ENCODE data around the gene ITGA2B.
"Not testable (repeated sequence)": the region's sequence is repeated elsewhere in the genome, so short reads cannot be mapped to it uniquely, and the experiment has no call there.

Gene ITGA2B

GRCh38 chr17:44389281-44389680, at the start of gene ITGA2B:
Gene ITGA2B, minus strand, starts transcription at chr17:44389649. Its CDS starts 176 bp downstream, at chr17:44389473.
- DNase-seq: no peak

- DNase-seq: no peak
Measured at GRCh38 chr17:44439168-44439567, 49.7 kb upstream of the ITGA2B start.

GRCh38 chr17:44438636-44439035, 49.2 kb upstream of the ITGA2B start:
- DNase-seq: no peak

GRCh38 chr17:44436336-44436735, 46.9 kb upstream of the ITGA2B start:
- no peak for DNase-seq

GRCh38 chr17:44432254-44433157, 43.1 kb upstream of the ITGA2B start:
- no peak for DNase-seq

- DNase-seq: no peak
Measured at GRCh38 chr17:44424828-44425461, 35.5 kb upstream of the ITGA2B start.

GRCh38 chr17:44417553-44417952, 28.1 kb upstream of the ITGA2B start:
- DNase-seq: no peak

- DNase-seq: no peak
Measured at GRCh38 chr17:44416558-44417289, 27.3 kb upstream of the ITGA2B start.

GRCh38 chr17:44414394-44415155, 25.1 kb upstream of the ITGA2B start:
- no peak for DNase-seq

- DNase-seq: no peak
Measured at GRCh38 chr17:44409309-44410028, 20.0 kb upstream of the ITGA2B start.

- no peak for DNase-seq
Measured at GRCh38 chr17:44408786-44409185, 19.3 kb upstream of the ITGA2B start.

GRCh38 chr17:44402564-44403172, 13.2 kb upstream of the ITGA2B start:
- DNase-seq: no peak

- DNase-seq: no peak
Measured at GRCh38 chr17:44400226-44400847, 10.9 kb upstream of the ITGA2B start.

- DNase-seq: no peak
Measured at GRCh38 chr17:44398692-44399691, 9.5 kb upstream of the ITGA2B start.

GRCh38 chr17:44397479-44398440, 8.3 kb upstream of the ITGA2B start:
- no peak for DNase-seq

- DNase-seq: no peak
Measured at GRCh38 chr17:44396946-44397345, 7.5 kb upstream of the ITGA2B start.

GRCh38 chr17:44394833-44395232, 5.4 kb upstream of the ITGA2B start:
- no peak for DNase-seq

- not testable (repeated sequence) for DNase-seq
Measured at GRCh38 chr17:44394112-44394511, 4.7 kb upstream of the ITGA2B start.

Measured in stimulated activated CD4-positive, alpha-beta T cell treated with anti-CD3 and anti-CD28 coated beads, Interleukin-2, amount 100 ng/mL, for 48 hours (primary cell).